SK-N-SH (cell line): ENCODE data around the gene SMYD3. TPM values are rescaled to one million over a fixed set of nuclear protein-coding genes. Genes with fewer than 3 reads are reported as not detected.

Experiments used
- CTCF ChIA-PET: fragments of 300-600, 350-600 bp; formaldehyde crosslinking; extraction: SDS; loops from one replicate; lab custom pipeline; 2021; lab: Yijun Ruan, JAX
- POLR2A ChIA-PET: fragments of 350-600 bp; sonication (Branson Sonifier 250); formaldehyde crosslinking; extraction: SDS; loops from one replicate; lab custom pipeline; 2020; ENCODE audit warnings: antibody characterized with exemption, inconsistent platforms; lab: Yijun Ruan, JAX
- DNase-seq: peaks from one replicate; pipeline ENCODE4 v3.0.0; 2012
- H2AFZ ChIP-seq: fragments of 200-600 bp; sonication (generic); 2 replicates; pipeline ENCODE4 v1.8.1; 2016; ENCODE audit warnings: antibody characterized with exemption, mild to moderate bottlenecking, low read depth
- H3F3A ChIP-seq: fragments of 200-600 bp; sonication (generic); replicated peaks from 2 replicates; pipeline ENCODE3; 2016; ENCODE audit warnings: antibody characterized with exemption, mild to moderate bottlenecking; ENCODE audit not compliant: insufficient read depth
- H3K27ac ChIP-seq, 2 experiments: fragments of 200-500 bp in 1 of 2; fragments of 200-600 bp in 1 of 2; sonication (Bioruptor generic) in 1 of 2; sonication (generic), shearing (Covaris generic) in 1 of 2; 2 replicates each; pipeline versions ENCODE4 v1.5.1 to v1.6.1; 2014 to 2016; ENCODE audit warnings: low read depth in 2 of 2, inconsistent platforms in 1 of 2, low read length in 1 of 2, mild to moderate bottlenecking in 1 of 2, mixed read lengths in 1 of 2
- H3K27me3 ChIP-seq: fragments of 200-600 bp; sonication (generic), shearing (Covaris generic); 2 replicates; pipeline ENCODE4 v1.6.1; 2016; ENCODE audit warnings: mixed run types; ENCODE audit not compliant: insufficient read depth
- H3K36me3 ChIP-seq, 2 experiments: fragments of 200-500 bp in 1 of 2; fragments of 200-600 bp in 1 of 2; sonication (Bioruptor generic) in 1 of 2; sonication (generic) in 1 of 2; replicated peaks in 1 of 2; 2 replicates each; pipeline versions ENCODE3 to v1.5.1; 2014 to 2016; ENCODE audit warnings: low read length in 1 of 2, mild to moderate bottlenecking in 1 of 2; ENCODE audit not compliant: insufficient read depth in 2 of 2, control insufficient read depth in 1 of 2
- H3K4me1 ChIP-seq, 2 experiments: fragments of 200-500 bp in 1 of 2; fragments of 200-600 bp in 1 of 2; sonication (Bioruptor generic) in 1 of 2; sonication (generic), shearing (Covaris generic) in 1 of 2; 2 replicates each; pipeline versions ENCODE4 v1.5.1 to v1.6.1; 2014 to 2016; ENCODE audit warnings: low read depth in 1 of 2, low read length in 1 of 2, mixed run types in 1 of 2; ENCODE audit not compliant: insufficient read depth in 2 of 2, control insufficient read depth in 1 of 2
- H3K4me2 ChIP-seq: fragments of 200-600 bp; sonication (generic), shearing (Covaris generic); 2 replicates; pipeline ENCODE4 v1.6.1; 2017; ENCODE audit warnings: mixed run types
- H3K4me3 ChIP-seq, 2 experiments: fragments of 200-500 bp in 1 of 2; fragments of 200-600 bp in 1 of 2; sonication (Bioruptor generic) in 1 of 2; sonication (generic), shearing (Covaris generic) in 1 of 2; 2 replicates each; pipeline versions ENCODE4 v1.5.1 to v1.8.1; 2014 to 2016; ENCODE audit warnings: low read depth in 2 of 2, inconsistent platforms in 1 of 2, low read length in 1 of 2, mild to moderate bottlenecking in 1 of 2, mixed read lengths in 1 of 2, moderate library complexity in 1 of 2
- H3K79me2 ChIP-seq: fragments of 200-600 bp; sonication (generic); 2 replicates; pipeline ENCODE4 v1.8.1; 2017; ENCODE audit warnings: mild to moderate bottlenecking; ENCODE audit not compliant: insufficient read depth
- H3K9ac ChIP-seq: fragments of 200-600 bp; sonication (generic); 2 replicates; pipeline ENCODE4 v1.6.1; 2017; ENCODE audit warnings: mixed run types
- H3K9me2 ChIP-seq: fragments of 200-600 bp; sonication (generic); 2 replicates; pipeline ENCODE4 v1.6.1; 2017; ENCODE audit warnings: mixed run types
- H3K9me3 ChIP-seq: fragments of 200-600 bp; sonication (generic); 2 replicates; pipeline ENCODE4 v1.6.1; 2017; ENCODE audit warnings: mixed run types, mild to moderate bottlenecking, moderate library complexity
- H4K20me1 ChIP-seq: fragments of 200-600 bp; sonication (generic); 2 replicates; pipeline ENCODE4 v1.6.1; 2017; ENCODE audit warnings: mild to moderate bottlenecking, mixed run types; ENCODE audit not compliant: insufficient read depth
- CTCF ChIP-seq: fragments of 200-600 bp; sonication (generic); IDR thresholded peaks from 2 replicates; pipeline ENCODE4 v1.6.1; 2017; ENCODE audit warnings: antibody characterized with exemption, mild to moderate bottlenecking, moderate library complexity
- EP300 ChIP-seq, 2 experiments: IDR thresholded peaks; 2 replicates each; pipeline versions ENCODE4 v1.4.0 to v1.6.1; 2012; ENCODE audit warnings: borderline replicate concordance in 1 of 2, low read depth in 1 of 2, low read length in 1 of 2
- EZH2phosphoT487 ChIP-seq: fragments of 200-600 bp; sonication (generic); IDR thresholded peaks from 2 replicates; pipeline ENCODE4 v1.6.1; 2017; ENCODE audit warnings: low read depth, mixed run types, mild to moderate bottlenecking, antibody characterized with exemption, moderate library complexity, borderline replicate concordance
- FOXM1 ChIP-seq: IDR thresholded peaks from 2 replicates; pipeline ENCODE4 v1.4.0; 2012; ENCODE audit warnings: low read depth, mild to moderate bottlenecking
- GATA2 ChIP-seq: sonication (generic); formaldehyde crosslinking; IDR thresholded peaks from 2 replicates; pipeline ENCODE4 v1.5.0; 2020; ENCODE audit warnings: mild to moderate bottlenecking, missing genetic modification reagents
- NFIC ChIP-seq: IDR thresholded peaks from 2 replicates; pipeline ENCODE4 v1.4.0; 2012; ENCODE audit warnings: borderline replicate concordance
- REST ChIP-seq: IDR thresholded peaks from 2 replicates; pipeline ENCODE4 v1.6.1; 2012; ENCODE audit warnings: mild to moderate bottlenecking, low read depth, low read length, moderate library complexity
- RFX5 ChIP-seq: IDR thresholded peaks from 2 replicates; pipeline ENCODE4 v1.6.1; 2012; ENCODE audit warnings: mild to moderate bottlenecking, improper control_type of control experiment, low read length
- SMC3 ChIP-seq: IDR thresholded peaks from 2 replicates; pipeline ENCODE4 v1.6.1; 2012; ENCODE audit warnings: low read depth, low read length, improper control_type of control experiment
- ZBTB33 ChIP-seq: IDR thresholded peaks from 2 replicates; pipeline ENCODE4 v1.4.0; 2012; ENCODE audit warnings: low read depth, borderline replicate concordance
- WGBS: methylation state at CpG from one replicate; pipeline ENCODE4 v1.1.6; 2017; ENCODE audit warnings: low lambda C conversion rate; 5-methylcytosine and 5-hydroxymethylcytosine counted together
- polyA plus RNA-seq, 3 experiments: library from polyadenylated mRNA; depleted of rRNA; stranded (reverse); fragments of >200 nt; gene quantifications; 2 replicates each; pipeline ENCODE4 v1.2.3, GENCODE V29; 2012

Gene SMYD3
- polyA plus RNA-seq, 1 of the 3 experiments (the other 2 are of a cell fraction) = 31.4 TPM

- POLR2A ChIA-PET = no interaction called here
- Histone ChIP-seq H3F3A (no peaks in the 10 kb centered on the region), H4K20me1 (no peaks in the 10 kb centered on the region), H3K9me2 (no peaks in the 10 kb centered on the region), H3K27ac (peak overlapping the region in 1 of 2 experiments; percentile 47; a peak in 2 of 4 replicates), H3K27me3 (no peaks in the 10 kb centered on the region), H3K36me3 (no peaks in the 10 kb centered on the region), H3K79me2 (no peaks in the 10 kb centered on the region), H3K4me3 (no peak overlapping the region), H3K4me1 (no peaks in the 10 kb centered on the region; a peak in 1 of 4 replicates), H2AFZ (no peak overlapping the region), H3K9me3 (no peaks in the 10 kb centered on the region; the same call in 1 of the 2 replicates), H3K9ac (no peak overlapping the region), H3K4me2 (no peak overlapping the region)
- WGBS = 45% methylated on average over 2 of the region's 2 CpGs
- DNase-seq = no peak
- TF ChIP-seq CTCF (peak; percentile 56), RFX5 (no peak), EP300 (IDR thresholded peaks at IDR 0.05; ENCODE audit: borderline replicate concordance in 1 of 2, low read depth in 1 of 2, low read length in 1 of 2) (no peak), ZBTB33 (no peak), EZH2phosphoT487 (no peak), SMC3 (peak; percentile 41), REST (no peak), FOXM1 (no peak), NFIC (no peak), GATA2 (CRISPR knock-in tag) (no peak)
- CTCF ChIA-PET = interaction anchor here (0.7 to 1.5 kb wide), 4 partner anchors 12 to 99 kb away, joined by 3 to 5 read pairs (median 4); no protein-coding TSS in a partner anchor
Observed at GRCh38 chr1:245888809-245889208, 618.3 kb downstream of the SMYD3 start.
